Thyroid gland (tissue), 4 donors: ENCODE results near the gene TP53AIP1. TPM values are rescaled to one million over a fixed set of nuclear protein-coding genes. Genes with fewer than 3 reads are reported as not detected.

Experiments used
- DNase-seq, 2 donors: peaks; one replicate each; pipeline ENCODE4 v3.0.0-alpha.2; 2019
- H3K27ac ChIP-seq, 3 donors: fragments of 200-600 bp; sonication (generic); 1 replicate in 2 of 3; 2 replicates in 1 of 3; pipeline ENCODE4 v1.5.1; 2016 to 2019; ENCODE audit warnings: mild to moderate bottlenecking in 1 of 3, moderate library complexity in 1 of 3
- H3K27me3 ChIP-seq: fragments of 200-600 bp; sonication (generic); one replicate; pipeline ENCODE4 v1.5.1; 2019
- H3K36me3 ChIP-seq, 2 donors: fragments of 200-600 bp; sonication (generic); one replicate each; pipeline ENCODE4 v1.5.1; 2016 to 2019
- H3K4me1 ChIP-seq, 2 donors: fragments of 200-600 bp; sonication (generic); one replicate each; pipeline ENCODE4 v1.5.1; 2017 to 2019
- H3K4me3 ChIP-seq, 3 donors: fragments of 200-600 bp; sonication (generic); replicated peaks in 1 of 3; 1 replicate in 2 of 3; 2 replicates in 1 of 3; pipeline ENCODE4 v1.5.1; 2016; ENCODE audit warnings: mild to moderate bottlenecking in 1 of 3
- H3K9me3 ChIP-seq: fragments of 200-600 bp; sonication (generic); one replicate; pipeline ENCODE4 v1.5.1; 2017
- POLR2A ChIP-seq, 2 donors: fragments of 450-650 bp; IDR thresholded peaks; one replicate each; pipeline ENCODE4 v1.6.1; 2017; ENCODE audit warnings: antibody characterized with exemption in 2 of 2, mild to moderate bottlenecking in 2 of 2, moderate library complexity in 1 of 2
- WGBS, 2 donors: methylation state at CpG; one replicate each; pipeline ENCODE4 v1.1.5; 2017; 5-methylcytosine and 5-hydroxymethylcytosine counted together
- intact Hi-C: fragments of 100-400 bp; cut with DNase I; formaldehyde crosslinking; loops from one replicate; pipeline ENCODE4 v1.15.1; 2023
- total RNA-seq, 4 donors: library from RNA; depleted of rRNA; stranded (reverse); fragments of >200 nt; gene quantifications; one replicate each; pipeline ENCODE4 v1.2.3, GENCODE V29; 2016
- TF ChIP-seq, protein P1 (sequence below), 6 experiments: fragments of 200-600 bp in 3 of 6; fragments of 450-650 bp in 3 of 6; sonication (generic) in 3 of 6; IDR thresholded peaks; one replicate each; pipeline ENCODE4 v1.5.1; 2016 to 2019; ENCODE audit warnings: antibody characterized with exemption in 6 of 6, mild to moderate bottlenecking in 2 of 6, inconsistent platforms in 1 of 6, moderate library complexity in 1 of 6

Gene TP53AIP1
- total RNA-seq, 4 donors from 2014 or later = not detected

DNA sequence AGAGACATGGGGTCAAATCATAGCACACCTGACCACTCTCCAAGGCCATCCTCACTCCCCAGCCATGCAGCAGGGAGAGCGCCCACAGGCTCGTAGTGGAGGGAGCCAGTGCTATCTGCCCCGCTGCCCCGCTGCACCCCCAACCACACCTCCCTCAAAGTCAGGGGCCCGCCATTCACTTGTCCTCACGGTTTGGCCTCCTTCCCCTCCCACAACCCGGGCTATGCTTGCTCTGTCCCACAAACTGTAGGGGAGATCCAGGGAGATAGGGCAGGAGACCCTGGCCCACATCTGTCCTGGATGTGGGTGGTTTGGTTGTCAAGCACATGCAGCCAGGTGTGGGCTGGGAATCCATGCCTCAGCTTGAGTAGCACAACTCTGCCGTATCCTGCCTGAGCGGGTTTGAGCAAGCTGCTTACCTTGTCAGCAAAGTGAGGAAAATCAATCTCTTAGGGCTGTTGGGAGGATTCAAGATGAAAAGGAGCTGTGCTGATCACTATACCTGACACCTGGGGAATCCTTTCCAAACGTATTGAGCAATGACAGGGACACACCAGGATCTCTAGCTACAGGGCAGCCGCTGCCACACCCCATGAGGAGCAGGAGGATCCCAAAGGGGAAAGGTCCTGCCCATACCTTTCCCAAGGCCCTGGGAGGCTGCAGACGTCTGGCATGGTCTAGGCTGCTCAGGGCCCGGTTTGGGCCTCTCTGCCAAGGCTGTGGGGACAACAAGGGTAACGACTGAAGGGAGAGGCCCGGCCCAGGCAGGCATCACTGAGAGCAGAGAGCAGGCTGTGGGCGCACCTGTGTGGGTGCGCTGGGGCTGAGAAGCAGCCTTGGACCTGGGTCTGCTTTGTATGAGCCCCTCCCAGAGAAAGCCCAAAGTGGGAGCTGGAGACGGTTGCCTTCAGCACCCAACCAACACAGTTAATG is 28.2 kb downstream of the TP53AIP1 start:
- H3K4me1 ChIP-seq = no peaks in the 10 kb centered on the region
- no peak overlapping the region for H3K27ac ChIP-seq
- no peaks in the 10 kb centered on the region for H3K27me3 ChIP-seq
- no peaks in the 10 kb centered on the region for H3K36me3 ChIP-seq
- H3K9me3 ChIP-seq = no peaks in the 10 kb centered on the region
- TF ChIP-seq, protein P1, sequence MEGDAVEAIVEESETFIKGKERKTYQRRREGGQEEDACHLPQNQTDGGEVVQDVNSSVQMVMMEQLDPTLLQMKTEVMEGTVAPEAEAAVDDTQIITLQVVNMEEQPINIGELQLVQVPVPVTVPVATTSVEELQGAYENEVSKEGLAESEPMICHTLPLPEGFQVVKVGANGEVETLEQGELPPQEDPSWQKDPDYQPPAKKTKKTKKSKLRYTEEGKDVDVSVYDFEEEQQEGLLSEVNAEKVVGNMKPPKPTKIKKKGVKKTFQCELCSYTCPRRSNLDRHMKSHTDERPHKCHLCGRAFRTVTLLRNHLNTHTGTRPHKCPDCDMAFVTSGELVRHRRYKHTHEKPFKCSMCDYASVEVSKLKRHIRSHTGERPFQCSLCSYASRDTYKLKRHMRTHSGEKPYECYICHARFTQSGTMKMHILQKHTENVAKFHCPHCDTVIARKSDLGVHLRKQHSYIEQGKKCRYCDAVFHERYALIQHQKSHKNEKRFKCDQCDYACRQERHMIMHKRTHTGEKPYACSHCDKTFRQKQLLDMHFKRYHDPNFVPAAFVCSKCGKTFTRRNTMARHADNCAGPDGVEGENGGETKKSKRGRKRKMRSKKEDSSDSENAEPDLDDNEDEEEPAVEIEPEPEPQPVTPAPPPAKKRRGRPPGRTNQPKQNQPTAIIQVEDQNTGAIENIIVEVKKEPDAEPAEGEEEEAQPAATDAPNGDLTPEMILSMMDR (IDR thresholded peaks at IDR 0.05) = no peak
- no peak for TF ChIP-seq POLR2A (IDR thresholded peaks at IDR 0.05)
- DNase-seq = no peak
- H3K4me3 ChIP-seq = no peak overlapping the region
- intact Hi-C loops = no loop called here
- WGBS, 2 donors = 86 to 92% methylated on average over 17 of the region's 18 CpGs

DNA sequence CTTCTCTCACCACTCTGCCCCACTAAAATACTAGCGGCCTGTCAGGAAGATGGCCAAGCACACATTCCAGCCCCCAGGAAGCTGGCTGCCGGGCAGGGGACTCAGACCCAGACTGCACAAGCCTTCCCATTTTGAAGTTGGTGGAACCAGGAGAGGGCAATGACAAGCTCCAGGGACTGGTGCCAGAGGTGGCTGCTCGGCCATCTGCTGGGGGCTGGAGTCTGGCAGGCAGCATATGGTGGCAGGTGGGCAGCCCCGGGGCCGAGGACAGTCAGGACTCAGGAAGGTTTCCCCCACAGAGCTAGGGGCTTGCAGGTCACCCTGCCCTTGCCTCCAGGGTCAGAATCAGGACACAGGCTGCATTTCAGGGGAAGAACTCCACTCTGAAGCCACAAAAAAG is 28.9 kb downstream of the TP53AIP1 start:
- no peaks in the 10 kb centered on the region for H3K4me1 ChIP-seq
- intact Hi-C loops = no loop called here
- no peaks in the 10 kb centered on the region for H3K27me3 ChIP-seq
- TF ChIP-seq POLR2A (IDR thresholded peaks at IDR 0.05) = no peak
- TF ChIP-seq, protein P1 (IDR thresholded peaks at IDR 0.05) = no peak
- H3K27ac ChIP-seq = no peak overlapping the region
- no peak overlapping the region for H3K4me3 ChIP-seq
- H3K36me3 ChIP-seq = no peaks in the 10 kb centered on the region
- no peak for DNase-seq
- 91 to 94% methylated on average over 4 to 5 of the region's 5 CpGs for WGBS, 2 donors
- H3K9me3 ChIP-seq = no peaks in the 10 kb centered on the region

DNA sequence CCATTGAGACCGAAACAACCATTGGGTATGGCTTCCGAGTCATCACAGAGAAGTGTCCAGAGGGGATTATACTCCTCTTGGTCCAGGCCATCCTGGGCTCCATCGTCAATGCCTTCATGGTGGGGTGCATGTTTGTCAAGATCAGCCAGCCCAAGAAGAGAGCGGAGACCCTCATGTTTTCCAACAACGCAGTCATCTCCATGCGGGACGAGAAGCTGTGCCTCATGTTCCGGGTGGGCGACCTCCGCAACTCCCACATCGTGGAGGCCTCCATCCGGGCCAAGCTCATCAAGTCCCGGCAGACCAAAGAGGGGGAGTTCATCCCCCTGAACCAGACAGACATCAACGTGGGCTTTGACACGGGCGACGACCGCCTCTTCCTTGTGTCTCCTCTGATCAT is 31.0 kb downstream of the TP53AIP1 start:
- Histone ChIP-seq H3K27me3 (no peaks in the 10 kb centered on the region), H3K36me3 (no peaks in the 10 kb centered on the region), H3K4me1 (no peaks in the 10 kb centered on the region), H3K4me3 (no peak overlapping the region), H3K9me3 (no peaks in the 10 kb centered on the region), H3K27ac (no peak overlapping the region)
- TF ChIP-seq, protein P1 (IDR thresholded peaks at IDR 0.05) = no peak
- no peak for TF ChIP-seq POLR2A (IDR thresholded peaks at IDR 0.05)
- intact Hi-C loops = no loop called here
- 95 to 96% methylated on average over 4 to 18 of the region's 18 CpGs for WGBS, 2 donors
- DNase-seq = no peak

DNA sequence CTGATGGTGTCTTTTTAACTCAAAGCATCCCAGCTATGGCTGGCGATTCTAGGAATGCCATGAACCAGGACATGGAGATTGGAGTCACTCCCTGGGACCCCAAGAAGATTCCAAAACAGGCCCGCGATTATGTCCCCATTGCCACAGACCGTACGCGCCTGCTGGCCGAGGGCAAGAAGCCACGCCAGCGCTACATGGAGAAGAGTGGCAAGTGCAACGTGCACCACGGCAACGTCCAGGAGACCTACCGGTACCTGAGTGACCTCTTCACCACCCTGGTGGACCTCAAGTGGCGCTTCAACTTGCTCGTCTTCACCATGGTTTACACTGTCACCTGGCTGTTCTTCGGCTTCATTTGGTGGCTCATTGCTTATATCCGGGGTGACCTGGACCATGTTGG is 31.4 kb downstream of the TP53AIP1 start:
- 95 to 97% methylated on average over 17 of the region's 17 CpGs for WGBS, 2 donors
- Histone ChIP-seq H3K27ac (no peak overlapping the region), H3K4me1 (no peaks in the 10 kb centered on the region), H3K27me3 (no peaks in the 10 kb centered on the region), H3K4me3 (no peak overlapping the region), H3K36me3 (no peaks in the 10 kb centered on the region), H3K9me3 (no peaks in the 10 kb centered on the region)
- intact Hi-C loops = no loop called here
- DNase-seq = no peak
- TF ChIP-seq, protein P1 (IDR thresholded peaks at IDR 0.05) = no peak
- no peak for TF ChIP-seq POLR2A (IDR thresholded peaks at IDR 0.05)

DNA sequence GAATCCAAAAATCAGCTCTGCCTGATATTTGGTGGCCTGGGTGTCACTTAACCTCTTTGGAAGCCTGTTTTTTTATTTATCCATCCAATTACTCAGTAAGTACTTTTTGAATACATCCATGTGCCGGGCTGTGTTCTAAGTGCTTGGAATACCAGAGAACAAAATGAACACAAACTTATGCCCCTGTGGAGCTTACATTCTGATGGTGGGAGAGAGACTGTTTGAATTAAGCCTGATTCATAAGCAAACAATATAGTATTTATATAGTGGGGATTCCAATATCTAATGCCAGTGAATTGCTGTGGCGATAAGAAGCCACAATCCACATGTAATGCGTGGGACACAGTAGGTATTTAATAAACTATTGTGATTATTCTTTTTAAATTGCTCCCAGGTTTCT is 32.1 kb downstream of the TP53AIP1 start:
- H3K27me3 ChIP-seq = no peaks in the 10 kb centered on the region
- no peak overlapping the region for H3K27ac ChIP-seq
- no peak overlapping the region for H3K4me3 ChIP-seq
- H3K36me3 ChIP-seq = no peaks in the 10 kb centered on the region
- no peak for DNase-seq
- H3K4me1 ChIP-seq = peaks cover 0 to 4% of the 10 kb centered on the region in 2 donors
- H3K9me3 ChIP-seq = no peaks in the 10 kb centered on the region
- WGBS, 2 donors = 93 to 97% methylated on average over 3 of the region's 3 CpGs
- TF ChIP-seq POLR2A (IDR thresholded peaks at IDR 0.05) = no peak
- TF ChIP-seq, protein P1 (IDR thresholded peaks at IDR 0.05) = no peak
- intact Hi-C loops = no loop called here
